HCT116 (cell line): ENCODE data around the gene MRPL37. TPM values are rescaled to one million over a fixed set of nuclear protein-coding genes. Genes with fewer than 3 reads are reported as not detected.

Experiments used
- ATAC-seq: fragments of 200-7000 bp; cut with Tn5 transposase; 2 replicates; pipeline ENCODE4 v1.9.1; 2020; ENCODE audit warnings: mild to moderate bottlenecking, moderate library complexity
- BruUV-seq: library from RNA; stranded (reverse); fragments of 400-500 nt; replicated peaks from 2 replicates; lab custom pipeline; 2021; lab: Mats Ljungman, UMichigan
- CTCF ChIA-PET: fragments of 300-600 bp; sonication (Branson Sonifier 250); formaldehyde crosslinking; loops from one replicate; lab custom pipeline; 2021; ENCODE audit warnings: antibody characterized with exemption; lab: Charles Lee
- POLR2A ChIA-PET: fragments of 300-600, 350-600 bp; sonication (Branson Sonifier 250); formaldehyde crosslinking; loops from one replicate; lab custom pipeline; 2021; ENCODE audit warnings: antibody characterized with exemption; lab: Charles Lee
- RAD21 ChIA-PET, 2 experiments: fragments of 300-600 bp; sonication (Branson Sonifier 250); formaldehyde crosslinking; loops; one replicate each; lab custom pipeline; 2023; ENCODE audit warnings: low total read pairs in 2 of 2; ENCODE audit not compliant: uncharacterized antibody in 2 of 2, unreplicated experiment in 2 of 2, low non-redundant PET in 1 of 2; lab: Charles Lee
- DNase-seq: peaks from one replicate; pipeline ENCODE4 v3.0.0-alpha.2; 2010; ENCODE audit warnings: low read depth, low spot score
- H2AFZ ChIP-seq: fragments of 200-600 bp; shearing (Covaris generic), sonication (generic); 2 replicates; pipeline ENCODE4 v1.6.1; 2017; ENCODE audit warnings: low read depth, mixed run types, mixed read lengths, antibody characterized with exemption, low read length; ENCODE audit not compliant: poor library complexity, severe bottlenecking
- H3K27ac ChIP-seq: 2 replicates; pipeline ENCODE4 v1.5.1; 2012; ENCODE audit warnings: low read depth, low read length
- H3K27me3 ChIP-seq: fragments of 200-600 bp; sonication (generic); 2 replicates; pipeline ENCODE4 v1.6.1; 2016; ENCODE audit warnings: mixed run types, low read length, mixed read lengths; ENCODE audit not compliant: insufficient read depth
- H3K36me3 ChIP-seq, 2 experiments: fragments of 200-500 bp in 1 of 2; fragments of 200-600 bp in 1 of 2; sonication (Bioruptor generic) in 1 of 2; sonication (generic) in 1 of 2; 2 replicates each; pipeline versions ENCODE4 v1.5.1 to v1.6.1; 2014 to 2016; ENCODE audit warnings: low read length in 2 of 2, inconsistent platforms in 1 of 2, mixed read lengths in 1 of 2, mixed run types in 1 of 2; ENCODE audit not compliant: insufficient read depth in 2 of 2, control insufficient read depth in 1 of 2
- H3K4me1 ChIP-seq, 2 experiments: fragments of 200-600 bp in 1 of 2; sonication (generic) in 1 of 2; 2 replicates each; pipeline versions ENCODE4 v1.5.1 to v1.6.1; 2012 to 2017; ENCODE audit warnings: low read length in 2 of 2, inconsistent platforms in 1 of 2, mild to moderate bottlenecking in 1 of 2, mixed read lengths in 1 of 2, mixed run types in 1 of 2, moderate library complexity in 1 of 2; ENCODE audit not compliant: insufficient read depth in 2 of 2, control insufficient read depth in 1 of 2
- H3K4me2 ChIP-seq: fragments of 200-600 bp; sonication (generic); 2 replicates; pipeline ENCODE4 v1.6.1; 2017; ENCODE audit warnings: mixed run types, low read length, mixed read lengths
- H3K4me3 ChIP-seq, 2 experiments: fragments of 200-600 bp in 1 of 2; sonication (generic) in 1 of 2; replicated peaks in 1 of 2; 2 replicates each; pipeline ENCODE4 v1.5.1; 2011 to 2016; ENCODE audit warnings: low read length in 2 of 2, control low read depth in 1 of 2, low read depth in 1 of 2, mild to moderate bottlenecking in 1 of 2, mixed read lengths in 1 of 2, mixed run types in 1 of 2
- H3K79me2 ChIP-seq: fragments of 200-600 bp; sonication (generic); 2 replicates; pipeline ENCODE4 v1.6.1; 2017; ENCODE audit warnings: mild to moderate bottlenecking, mixed run types, low read length, moderate library complexity, mixed read lengths; ENCODE audit not compliant: insufficient read depth
- H3K9ac ChIP-seq: fragments of 200-600 bp; sonication (generic); 2 replicates; pipeline ENCODE4 v1.6.1; 2016; ENCODE audit warnings: low read length, mixed read lengths
- H3K9me2 ChIP-seq: fragments of 200-600 bp; sonication (generic), shearing (Covaris generic); 2 replicates; pipeline ENCODE4 v1.6.1; 2017; ENCODE audit warnings: mixed run types, mild to moderate bottlenecking, moderate library complexity; ENCODE audit not compliant: insufficient read depth
- H3K9me3 ChIP-seq, 2 experiments: fragments of 200-500 bp in 1 of 2; fragments of 200-600 bp in 1 of 2; sonication (Bioruptor generic) in 1 of 2; sonication (generic) in 1 of 2; 2 replicates each; pipeline ENCODE4 v1.6.1; 2014 to 2017; ENCODE audit warnings: low read length in 2 of 2, mixed read lengths in 2 of 2, inconsistent platforms in 1 of 2, low read depth in 1 of 2, mild to moderate bottlenecking in 1 of 2, mixed run types in 1 of 2, moderate library complexity in 1 of 2; ENCODE audit not compliant: control insufficient read depth in 1 of 2, insufficient read depth in 1 of 2
- H4K20me1 ChIP-seq: fragments of 200-600 bp; sonication (generic), shearing (Covaris generic); 2 replicates; pipeline ENCODE4 v1.6.1; 2017; ENCODE audit warnings: mixed run types, mild to moderate bottlenecking, moderate library complexity; ENCODE audit not compliant: insufficient read depth
- CBX3 ChIP-seq: IDR thresholded peaks from 2 replicates; pipeline ENCODE4 v1.6.1; 2012; ENCODE audit warnings: low read depth
- ELF1 ChIP-seq: IDR thresholded peaks from 2 replicates; pipeline ENCODE4 v1.6.1; 2012; ENCODE audit warnings: low read depth, borderline replicate concordance
- EZH2 ChIP-seq: fragments of 200-600 bp; sonication (generic); IDR thresholded peaks from 2 replicates; pipeline ENCODE4 v1.6.1; 2017; ENCODE audit warnings: antibody characterized with exemption, mixed run types
- FOSL1 ChIP-seq: IDR thresholded peaks from 2 replicates; pipeline ENCODE4 v1.6.1; 2012; ENCODE audit warnings: low read depth
- MAX ChIP-seq: IDR thresholded peaks from 2 replicates; pipeline ENCODE4 v1.6.1; 2012
- POLR2A ChIP-seq: IDR thresholded peaks from 2 replicates; pipeline ENCODE4 v1.7.0; 2011; ENCODE audit warnings: borderline replicate concordance; ENCODE audit not compliant: insufficient read depth, insufficient read length; ENCODE audit errors: extremely low read depth
- POLR2AphosphoS5 ChIP-seq: IDR thresholded peaks from 2 replicates; pipeline ENCODE4 v1.6.1; 2011; ENCODE audit warnings: mild to moderate bottlenecking, low read depth, low read length, moderate library complexity
- REST ChIP-seq: IDR thresholded peaks from 2 replicates; pipeline ENCODE4 v1.6.1; 2012; ENCODE audit warnings: low read depth
- SIN3A ChIP-seq: IDR thresholded peaks from 2 replicates; pipeline ENCODE4 v1.6.1; 2012; ENCODE audit warnings: low read depth
- YY1 ChIP-seq: IDR thresholded peaks from 2 replicates; pipeline ENCODE4 v1.6.1; 2011; ENCODE audit warnings: low read length, low read depth, moderate library complexity, mild to moderate bottlenecking; ENCODE audit not compliant: insufficient replicate concordance; ENCODE audit errors: extremely low read depth
- ZBTB33 ChIP-seq: IDR thresholded peaks from 2 replicates; pipeline ENCODE4 v1.6.1; 2011; ENCODE audit warnings: mild to moderate bottlenecking, low read length, moderate library complexity; ENCODE audit not compliant: insufficient replicate concordance; ENCODE audit errors: extremely low read depth
- ZFX ChIP-seq: fragments of 450-650 bp; IDR thresholded peaks from 2 replicates; pipeline ENCODE4 v1.6.1; 2017
- ZNF274 ChIP-seq: fragments of 200-500 bp; sonication (Bioruptor generic); IDR thresholded peaks from 2 replicates; pipeline ENCODE4 v1.6.1; 2014; ENCODE audit warnings: mild to moderate bottlenecking, low read depth, low read length, inconsistent platforms
- intact Hi-C: fragments of 100-400 bp; cut with micrococcal nuclease; formaldehyde crosslinking; loops from 2 replicates; pipeline ENCODE4 v1.10.0; 2022
- total RNA-seq: library from RNA; stranded (reverse); gene quantifications from one replicate; pipeline ENCODE4 v1.2.1, GENCODE V29; 2021; ENCODE audit not compliant: unreplicated experiment
- TF ChIP-seq, protein P1 (sequence below): IDR thresholded peaks from 2 replicates; pipeline ENCODE4 v1.6.1; 2012
- TF ChIP-seq, protein P2 (sequence below), 3 experiments: fragments of 200-600 bp in 1 of 3; sonication (generic) in 1 of 3; IDR thresholded peaks in 2 of 3; conservative IDR thresholded peaks in 1 of 3; 2 replicates each; pipeline ENCODE4 v1.5.1; 2012 to 2017; ENCODE audit warnings: low read depth in 2 of 3, low read length in 2 of 3, antibody characterized with exemption in 1 of 3, borderline replicate concordance in 1 of 3, control low read depth in 1 of 3, mild to moderate bottlenecking in 1 of 3, mixed read lengths in 1 of 3, mixed run types in 1 of 3, moderate library complexity in 1 of 3; ENCODE audit not compliant: insufficient read depth in 1 of 3

Gene MRPL37
- total RNA-seq, 1 experiment from 2014 or later, result 132 TPM

GRCh38 chr1:54225378-54225777 lies 25.4 kb downstream of the MRPL37 start:
- peaks cover 23 to 37% of the 10 kb centered on the region in 2 experiments for H3K4me1 ChIP-seq
- TF ChIP-seq ZBTB33 (no peak), CBX3 (no peak), REST (no peak), POLR2AphosphoS5 (no peak), POLR2A (no peak), MAX (no peak), FOSL1 (no peak), SIN3A (no peak), ELF1 (no peak), ZNF274 (no peak), EZH2 (no peak), YY1 (no peak), ZFX (no peak)
- TF ChIP-seq, protein P1, sequence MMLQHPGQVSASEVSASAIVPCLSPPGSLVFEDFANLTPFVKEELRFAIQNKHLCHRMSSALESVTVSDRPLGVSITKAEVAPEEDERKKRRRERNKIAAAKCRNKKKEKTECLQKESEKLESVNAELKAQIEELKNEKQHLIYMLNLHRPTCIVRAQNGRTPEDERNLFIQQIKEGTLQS, result no peak
- TF ChIP-seq, protein P2, sequence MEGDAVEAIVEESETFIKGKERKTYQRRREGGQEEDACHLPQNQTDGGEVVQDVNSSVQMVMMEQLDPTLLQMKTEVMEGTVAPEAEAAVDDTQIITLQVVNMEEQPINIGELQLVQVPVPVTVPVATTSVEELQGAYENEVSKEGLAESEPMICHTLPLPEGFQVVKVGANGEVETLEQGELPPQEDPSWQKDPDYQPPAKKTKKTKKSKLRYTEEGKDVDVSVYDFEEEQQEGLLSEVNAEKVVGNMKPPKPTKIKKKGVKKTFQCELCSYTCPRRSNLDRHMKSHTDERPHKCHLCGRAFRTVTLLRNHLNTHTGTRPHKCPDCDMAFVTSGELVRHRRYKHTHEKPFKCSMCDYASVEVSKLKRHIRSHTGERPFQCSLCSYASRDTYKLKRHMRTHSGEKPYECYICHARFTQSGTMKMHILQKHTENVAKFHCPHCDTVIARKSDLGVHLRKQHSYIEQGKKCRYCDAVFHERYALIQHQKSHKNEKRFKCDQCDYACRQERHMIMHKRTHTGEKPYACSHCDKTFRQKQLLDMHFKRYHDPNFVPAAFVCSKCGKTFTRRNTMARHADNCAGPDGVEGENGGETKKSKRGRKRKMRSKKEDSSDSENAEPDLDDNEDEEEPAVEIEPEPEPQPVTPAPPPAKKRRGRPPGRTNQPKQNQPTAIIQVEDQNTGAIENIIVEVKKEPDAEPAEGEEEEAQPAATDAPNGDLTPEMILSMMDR (IDR thresholded peaks at IDR 0.05 in 2 of 3, conservative IDR thresholded peaks at IDR 0.05 in 1 of 3; ENCODE audit: borderline replicate concordance in 1 of 3, insufficient read depth in 1 of 3, low read depth in 2 of 3, low read length in 2 of 3), result no peak
- TF ChIP-seq, all 23 proteins: peak for 0
- DNase-seq (no peak), ATAC-seq (no peak)
- intact Hi-C loops, result no loop called here
- POLR2A ChIA-PET, result no interaction called here
- no peaks in the 10 kb centered on the region for H3K9me2 ChIP-seq
- RAD21 ChIA-PET, result no interaction called here
- no peaks in the 10 kb centered on the region for H3K27me3 ChIP-seq
- CTCF ChIA-PET, result no interaction called here
- no TSS peak for BruUV-seq
- H3K4me3 ChIP-seq, result no peak overlapping the region
- H2AFZ ChIP-seq, result no peak overlapping the region
- no peaks in the 10 kb centered on the region for H3K79me2 ChIP-seq
- H3K9me3 ChIP-seq, result no peaks in the 10 kb centered on the region
- H3K27ac ChIP-seq, result no peak overlapping the region
- H3K9ac ChIP-seq, result no peak overlapping the region
- H3K36me3 ChIP-seq, result no peaks in the 10 kb centered on the region
- no peak overlapping the region for H3K4me2 ChIP-seq
- no peaks in the 10 kb centered on the region for H4K20me1 ChIP-seq
